Vagina (tissue), 2 donors: ENCODE data around the gene KRT33B. TPM values are rescaled to one million over a fixed set of nuclear protein-coding genes. Genes with fewer than 3 reads are reported as not detected.
"Not testable (repeated sequence)": the region's sequence is repeated elsewhere in the genome, so short reads cannot be mapped to it uniquely, and the experiment has no call there.

ENCODE experiments used
- DNase-seq, 2 donors: peaks; one replicate each; pipeline ENCODE4 v3.0.0-alpha.2; 2017; ENCODE audit errors: extremely low spot score in 2 of 2
- H3K27ac ChIP-seq: fragments of 200-600 bp; sonication (generic); one replicate; pipeline ENCODE4 v1.5.1; 2019
- H3K27me3 ChIP-seq: fragments of 200-600 bp; sonication (generic); one replicate; pipeline ENCODE4 v1.5.1; 2019
- H3K36me3 ChIP-seq, 2 donors: fragments of 200-600 bp; sonication (generic); one replicate each; pipeline ENCODE4 v1.5.1; 2017 to 2019
- H3K4me1 ChIP-seq: fragments of 200-600 bp; sonication (generic); one replicate; pipeline ENCODE4 v1.5.1; 2019
- H3K4me3 ChIP-seq, 2 donors: fragments of 200-600 bp; sonication (generic); 1 replicate in 1 of 2; 2 replicates in 1 of 2; pipeline ENCODE4 v1.5.1; 2016 to 2019
- H3K9me3 ChIP-seq: fragments of 200-600 bp; sonication (generic); one replicate; pipeline ENCODE4 v1.5.1; 2019
- CTCF ChIP-seq, 3 experiments: fragments of 450-650 bp in 2 of 3; fragments of 200-600 bp in 1 of 3; sonication (generic) in 1 of 3; IDR thresholded peaks; one replicate each; pipeline ENCODE4 v1.5.1; 2017 to 2019; ENCODE audit warnings: antibody characterized with exemption in 3 of 3, mild to moderate bottlenecking in 2 of 3, moderate library complexity in 2 of 3
- POLR2A ChIP-seq, 2 donors: fragments of 450-650 bp; IDR thresholded peaks; one replicate each; pipeline ENCODE4 v1.6.1; 2017; ENCODE audit warnings: antibody characterized with exemption in 2 of 2, mild to moderate bottlenecking in 2 of 2, moderate library complexity in 2 of 2
- POLR2AphosphoS5 ChIP-seq, 2 donors: sonication (generic); formaldehyde crosslinking; IDR thresholded peaks; one replicate each; pipeline ENCODE4 v1.9.0; 2017; ENCODE audit warnings: antibody characterized with exemption in 2 of 2, mild to moderate bottlenecking in 2 of 2, low read depth in 1 of 2; ENCODE audit not compliant: insufficient read depth in 1 of 2
- intact Hi-C: fragments of 100-400 bp; cut with DNase I; formaldehyde crosslinking; loops from one replicate; pipeline ENCODE4 v1.15.1; 2023
- total RNA-seq: library from RNA; depleted of rRNA; stranded (reverse); fragments of >200 nt; gene quantifications from one replicate; pipeline ENCODE4 v1.2.3, GENCODE V29; 2016

The KRT33B gene
- total RNA-seq, 1 donor from 2014 or later = not detected

GRCh38 chr17:41354536-41354935, 15.1 kb downstream of the KRT33B start:
- no peak for TF ChIP-seq POLR2A (IDR thresholded peaks at IDR 0.05)
- TF ChIP-seq POLR2AphosphoS5 (IDR thresholded peaks at IDR 0.05; ENCODE audit: insufficient read depth in 1 of 2, low read depth in 1 of 2) = no peak
- TF ChIP-seq CTCF (IDR thresholded peaks at IDR 0.05) = no peak
- intact Hi-C loops = no loop called here
- H3K36me3 ChIP-seq = no peaks in the 10 kb centered on the region
- no peaks in the 10 kb centered on the region for H3K4me1 ChIP-seq
- H3K9me3 ChIP-seq = no peaks in the 10 kb centered on the region
- no peak for DNase-seq
- no peaks in the 10 kb centered on the region for H3K27me3 ChIP-seq
- no peak overlapping the region for H3K4me3 ChIP-seq
- no peak overlapping the region for H3K27ac ChIP-seq

- Histone ChIP-seq H3K4me3 (no peak overlapping the region), H3K36me3 (no peaks in the 10 kb centered on the region), H3K27me3 (no peaks in the 10 kb centered on the region), H3K27ac (no peak overlapping the region), H3K4me1 (peaks cover 5% of the 10 kb centered on the region), H3K9me3 (no peaks in the 10 kb centered on the region)
- TF ChIP-seq POLR2A (IDR thresholded peaks at IDR 0.05) (no peak), CTCF (IDR thresholded peaks at IDR 0.05) (no peak), POLR2AphosphoS5 (IDR thresholded peaks at IDR 0.05; ENCODE audit: insufficient read depth in 1 of 2, low read depth in 1 of 2) (no peak)
- DNase-seq = no peak
- intact Hi-C loops = no loop called here
Measured at GRCh38 chr17:41352597-41353366, 16.8 kb downstream of the KRT33B start.

- DNase-seq = no peak
- H3K36me3 ChIP-seq = no peaks in the 10 kb centered on the region
- TF ChIP-seq CTCF (IDR thresholded peaks at IDR 0.05) = no peak
- no peak for TF ChIP-seq POLR2A (IDR thresholded peaks at IDR 0.05)
- no peak for TF ChIP-seq POLR2AphosphoS5 (IDR thresholded peaks at IDR 0.05; ENCODE audit: insufficient read depth in 1 of 2, low read depth in 1 of 2)
- H3K27ac ChIP-seq = no peak overlapping the region
- intact Hi-C loops = no loop called here
- H3K9me3 ChIP-seq = no peaks in the 10 kb centered on the region
- H3K4me1 ChIP-seq = peaks cover 5% of the 10 kb centered on the region
- no peaks in the 10 kb centered on the region for H3K27me3 ChIP-seq
- H3K4me3 ChIP-seq = no peak overlapping the region
Measured at GRCh38 chr17:41351177-41351576, 18.4 kb downstream of the KRT33B start.

GRCh38 chr17:41350381-41350878, 19.2 kb downstream of the KRT33B start, which contains the start of gene KRT33A:
Gene KRT33A (minus strand): TSS chr17:41350828. CDS start chr17:41350767, 61 bp downstream.
- H3K4me1 ChIP-seq, DNase-seq, H3K9me3 ChIP-seq, intact Hi-C loops, H3K27ac ChIP-seq, H3K36me3 ChIP-seq, H3K4me3 ChIP-seq, H3K27me3 ChIP-seq: not testable (repeated sequence)

- intact Hi-C loops = no loop called here
- H3K4me3 ChIP-seq = no peak overlapping the region
- H3K27ac ChIP-seq = no peak overlapping the region
- no peak for TF ChIP-seq POLR2A (IDR thresholded peaks at IDR 0.05)
- peak; percentile 34 to 37 for TF ChIP-seq POLR2AphosphoS5 (IDR thresholded peaks at IDR 0.05; ENCODE audit: insufficient read depth in 1 of 2, low read depth in 1 of 2)
- peaks cover 5% of the 10 kb centered on the region for H3K4me1 ChIP-seq
- no peaks in the 10 kb centered on the region for H3K36me3 ChIP-seq
- H3K27me3 ChIP-seq = no peaks in the 10 kb centered on the region
- H3K9me3 ChIP-seq = no peaks in the 10 kb centered on the region
- DNase-seq = no peak
Measured at GRCh38 chr17:41347869-41348760, 21.5 kb downstream of the KRT33B start.

GRCh38 chr17:41346421-41346820, 23.2 kb downstream of the KRT33B start:
- H3K4me1 ChIP-seq, H3K4me3 ChIP-seq, DNase-seq, intact Hi-C loops, H3K27me3 ChIP-seq, H3K27ac ChIP-seq, H3K9me3 ChIP-seq, H3K36me3 ChIP-seq: not testable (repeated sequence)
